Measurements from ENCODE around the gene ITPR3. TPM values are rescaled to one million over a fixed set of nuclear protein-coding genes. Genes with fewer than 3 reads are reported as not detected.

The ITPR3 gene
- total RNA-seq, 1 donor from 2014 or later, result 21.6 TPM

- Mint-ChIP-seq H3K9me3 (ENCODE audit: unreplicated experiment) (no peaks in the 10 kb centered on the region), H3K4me1 (ENCODE audit: unreplicated experiment) (peaks cover 42% of the 10 kb centered on the region), H3K36me3 (ENCODE audit: unreplicated experiment) (no peaks in the 10 kb centered on the region), H3K27ac (ENCODE audit: unreplicated experiment) (no peak overlapping the region), H3K27me3 (ENCODE audit: unreplicated experiment) (no peaks in the 10 kb centered on the region), H3K4me3 (ENCODE audit: unreplicated experiment) (no peak overlapping the region)
- no peak for DNase-seq (ENCODE audit: extremely low spot score, unreplicated experiment)
- no peak for TF ChIP-seq CTCF (IDR thresholded peaks at IDR 0.05)
Measured at GRCh38 chr6:33742837-33743236, 121.7 kb downstream of the ITPR3 start.

- Mint-ChIP-seq H3K27me3 (ENCODE audit: unreplicated experiment) (no peaks in the 10 kb centered on the region), H3K4me3 (ENCODE audit: unreplicated experiment) (no peak overlapping the region), H3K36me3 (ENCODE audit: unreplicated experiment) (no peaks in the 10 kb centered on the region), H3K9me3 (ENCODE audit: unreplicated experiment) (no peaks in the 10 kb centered on the region), H3K27ac (ENCODE audit: unreplicated experiment) (peak overlapping the region; percentile 93), H3K4me1 (ENCODE audit: unreplicated experiment) (peaks cover 52% of the 10 kb centered on the region)
- TF ChIP-seq CTCF (IDR thresholded peaks at IDR 0.05), result peak; percentile 95
- peak; percentile 89 for DNase-seq (ENCODE audit: extremely low spot score, unreplicated experiment)
Measured at GRCh38 chr6:33744001-33744848, 123.1 kb downstream of the ITPR3 start.

- H3K27me3 Mint-ChIP-seq (ENCODE audit: unreplicated experiment), result no peaks in the 10 kb centered on the region
- peak overlapping the region; percentile 93 for H3K27ac Mint-ChIP-seq (ENCODE audit: unreplicated experiment)
- no peak for TF ChIP-seq CTCF (IDR thresholded peaks at IDR 0.05)
- H3K9me3 Mint-ChIP-seq (ENCODE audit: unreplicated experiment), result no peaks in the 10 kb centered on the region
- H3K4me3 Mint-ChIP-seq (ENCODE audit: unreplicated experiment), result peak overlapping the region; percentile 42
- H3K36me3 Mint-ChIP-seq (ENCODE audit: unreplicated experiment), result no peaks in the 10 kb centered on the region
- no peak for DNase-seq (ENCODE audit: extremely low spot score, unreplicated experiment)
- H3K4me1 Mint-ChIP-seq (ENCODE audit: unreplicated experiment), result peaks cover 54% of the 10 kb centered on the region
Measured at GRCh38 chr6:33744895-33745546, 123.9 kb downstream of the ITPR3 start.

GRCh38 chr6:33745548-33745947 lies 124.4 kb downstream of the ITPR3 start:
- H3K27ac Mint-ChIP-seq (ENCODE audit: unreplicated experiment), result peak overlapping the region; percentile 93
- H3K36me3 Mint-ChIP-seq (ENCODE audit: unreplicated experiment), result no peaks in the 10 kb centered on the region
- no peaks in the 10 kb centered on the region for H3K9me3 Mint-ChIP-seq (ENCODE audit: unreplicated experiment)
- TF ChIP-seq CTCF (IDR thresholded peaks at IDR 0.05), result no peak
- peak overlapping the region; percentile 56 for H3K4me3 Mint-ChIP-seq (ENCODE audit: unreplicated experiment)
- H3K4me1 Mint-ChIP-seq (ENCODE audit: unreplicated experiment), result peaks cover 55% of the 10 kb centered on the region
- H3K27me3 Mint-ChIP-seq (ENCODE audit: unreplicated experiment), result no peaks in the 10 kb centered on the region
- DNase-seq (ENCODE audit: extremely low spot score, unreplicated experiment), result no peak

Small RNA genes within 50 kb of the gene (microRNA-seq; reads per million reads assigned to microRNA genes)
- 2.7 reads per million for gene MIR3934 (ENCODE audit: unreplicated experiment)

Other genes starting within 250 kb of the ITPR3 start
- gene KIFC1, start 229.5 kb upstream of the ITPR3 start, total RNA-seq, result 10.8 and 11.6 TPM in 2 replicates
- gene PHF1, start 210.3 kb upstream of the ITPR3 start, total RNA-seq, result 50.3 and 53.5 TPM in 2 replicates
- gene CUTA, start 203.2 kb upstream of the ITPR3 start, total RNA-seq, result 302 and 325 TPM in 2 replicates
- gene SYNGAP1, start 201.3 kb upstream of the ITPR3 start, total RNA-seq, result 30.7 and 34.7 TPM in 2 replicates
- 7.0 and 7.5 TPM in 2 replicates for gene ZBTB9, start 166.7 kb upstream of the ITPR3 start, total RNA-seq
- 20.5 and 22.6 TPM in 2 replicates for gene BAK1, start 41.0 kb upstream of the ITPR3 start, total RNA-seq
- gene UQCC2, start 90.4 kb downstream of the ITPR3 start, total RNA-seq, result 68.9 and 75.7 TPM in 2 replicates
- gene IP6K3, start 125.6 kb downstream of the ITPR3 start, total RNA-seq, result 3.0 and 4.0 TPM in 2 replicates
- 69.3 and 70.4 TPM in 2 replicates for gene LEMD2, start 167.8 kb downstream of the ITPR3 start, total RNA-seq
- not detected in 2 replicates for gene MLN, start 182.7 kb downstream of the ITPR3 start, total RNA-seq